Small intestine (tissue), 7 donors: ENCODE data around the gene FASTKD3. TPM values are rescaled to one million over a fixed set of nuclear protein-coding genes. Genes with fewer than 3 reads are reported as not detected.

Experiments used
- DNase-seq, 2 donors: peaks; one replicate each; pipeline versions ENCODE4 v3.0.0 to v3.0.0-alpha.2; 2013
- FAIRE-seq: peaks from 2 replicates; lab custom pipeline; 2012; peaks lifted over from hg19 to GRCh38; lab: Jason Lieb, UNC
- H3K27ac ChIP-seq, 3 donors: one replicate each; pipeline ENCODE4 v1.5.1; 2013; ENCODE audit warnings: low read length in 2 of 3, mild to moderate bottlenecking in 2 of 3, control low read depth in 1 of 3, inconsistent platforms in 1 of 3, low read depth in 1 of 3, moderate library complexity in 1 of 3
- H3K27me3 ChIP-seq, 3 donors: one replicate each; pipeline ENCODE4 v1.6.1; 2013; ENCODE audit warnings: low read length in 3 of 3, inconsistent platforms in 1 of 3; ENCODE audit not compliant: control insufficient read depth in 3 of 3, insufficient read depth in 3 of 3
- H3K36me3 ChIP-seq, 3 donors: one replicate each; pipeline ENCODE4 v1.6.1; 2013; ENCODE audit warnings: low read length in 3 of 3, inconsistent platforms in 1 of 3, low read depth in 1 of 3, mild to moderate bottlenecking in 1 of 3, moderate library complexity in 1 of 3; ENCODE audit not compliant: control insufficient read depth in 3 of 3, insufficient read depth in 2 of 3
- H3K4me1 ChIP-seq, 3 donors: one replicate each; pipeline ENCODE4 v1.6.1; 2013; ENCODE audit warnings: low read length in 2 of 3, inconsistent platforms in 1 of 3, low read depth in 1 of 3, mild to moderate bottlenecking in 1 of 3, moderate library complexity in 1 of 3; ENCODE audit not compliant: control insufficient read depth in 3 of 3, insufficient read depth in 2 of 3
- H3K4me3 ChIP-seq, 3 donors: one replicate each; pipeline ENCODE4 v1.5.1; 2013; ENCODE audit warnings: low read length in 3 of 3, control low read depth in 1 of 3, inconsistent platforms in 1 of 3, low read depth in 1 of 3, mild to moderate bottlenecking in 1 of 3, moderate library complexity in 1 of 3
- H3K9me3 ChIP-seq, 2 donors: one replicate each; pipeline ENCODE4 v1.6.1; 2013; ENCODE audit warnings: low read depth in 1 of 2, low read length in 1 of 2; ENCODE audit not compliant: control insufficient read depth in 2 of 2, insufficient read depth in 1 of 2
- WGBS, 3 donors: extraction: QIAGEN DNeasy Blood & Tissue Kit; methylation state at CpG; one replicate each; pipeline ENCODE4 v1.1.7; 2013; 5-methylcytosine and 5-hydroxymethylcytosine counted together
- polyA plus RNA-seq, 4 donors: library from polyadenylated mRNA; stranded (reverse) in 3 of 4; unstranded in 1 of 4; fragments of 200-250 nt in 3 of 4; fragments of 120-200 nt in 1 of 4; gene quantifications; one replicate each; pipeline versions ENCODE4 v1.2.1 to v1.2.3, GENCODE V29; 2013
- donor health status: healthy with polysubstance abuse.
- donor health status: control.
- donor health status: control.
- donor health status: Bipolar disorder and iron deficiency.
- donor health status: healthy.

FASTKD3 gene
- polyA plus RNA-seq, 4 donors = 11.7 to 28.9 (median 17.9) TPM

DNA sequence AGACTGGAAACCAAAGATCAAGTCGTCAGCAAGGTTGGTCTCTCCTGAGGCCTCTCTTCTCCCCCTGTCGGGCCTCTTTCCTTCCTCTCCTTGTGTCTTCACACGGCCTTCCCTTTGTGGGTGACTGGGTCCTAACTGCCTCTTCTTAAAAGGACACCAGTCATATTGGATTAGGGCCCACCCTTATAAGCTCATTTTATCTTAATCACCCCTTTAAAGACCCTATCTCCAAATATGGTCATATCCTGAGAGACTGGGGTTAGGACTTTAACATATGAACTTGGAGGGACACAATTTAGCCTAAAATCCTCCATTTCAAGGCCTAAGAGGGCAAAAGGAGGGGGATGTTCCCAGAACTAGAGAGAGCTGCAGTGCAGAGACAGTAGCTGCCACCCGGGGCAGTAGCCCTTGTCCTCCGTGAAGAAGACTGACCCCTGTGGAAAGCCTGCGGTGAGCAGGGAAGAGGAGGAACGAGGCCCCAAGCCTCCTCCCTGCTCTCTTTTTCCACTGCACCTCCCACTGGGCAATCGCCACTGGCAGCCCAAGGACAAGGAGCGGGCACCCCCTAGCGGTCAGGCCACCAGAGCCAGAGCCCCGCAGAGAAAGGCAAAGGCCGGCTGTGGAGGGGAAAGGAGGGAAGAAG, 52.8 kb downstream of the FASTKD3 start:
- FAIRE-seq (no peak), DNase-seq (peak; percentile 58 to 81)
- Histone ChIP-seq H3K36me3 (no peaks in the 10 kb centered on the region), H3K27ac (no peak overlapping the region), H3K9me3 (no peaks in the 10 kb centered on the region), H3K27me3 (no peaks in the 10 kb centered on the region), H3K4me3 (no peak overlapping the region), H3K4me1 (peaks cover 0 to 3% (median 0%) of the 10 kb centered on the region in 3 donors)
- WGBS, 3 donors = 11 to 16% (median 15%) methylated on average over 11 to 12 of the region's 12 CpGs

DNA sequence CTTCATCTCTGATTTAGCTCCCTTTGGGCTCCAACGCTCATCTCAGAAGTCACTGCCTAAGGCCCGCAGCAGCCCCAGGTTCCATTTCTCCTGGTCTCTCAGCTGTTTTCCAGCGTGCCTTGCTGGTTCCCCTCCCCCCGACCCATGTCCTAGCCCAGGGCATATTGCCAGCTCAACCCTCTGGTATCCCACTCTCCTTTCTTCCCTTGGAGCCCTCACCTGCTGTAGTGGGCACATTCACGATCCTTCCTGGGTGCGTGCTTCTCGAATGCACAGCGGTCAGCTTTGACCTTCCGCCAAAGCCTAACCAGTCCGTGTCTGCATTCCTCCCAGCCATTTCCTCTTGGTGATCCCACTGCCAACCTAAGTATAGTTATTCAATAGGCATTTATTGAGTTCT, 54.0 kb downstream of the FASTKD3 start:
- Histone ChIP-seq H3K36me3 (no peaks in the 10 kb centered on the region), H3K4me1 (peaks cover 0 to 3% (median 0%) of the 10 kb centered on the region in 3 donors), H3K9me3 (no peaks in the 10 kb centered on the region), H3K27ac (no peak overlapping the region), H3K4me3 (no peak overlapping the region), H3K27me3 (no peaks in the 10 kb centered on the region)
- FAIRE-seq (no peak), DNase-seq (no peak)
- WGBS, 3 donors = 86 to 92% (median 88%) methylated on average over 10 of the region's 10 CpGs

DNA sequence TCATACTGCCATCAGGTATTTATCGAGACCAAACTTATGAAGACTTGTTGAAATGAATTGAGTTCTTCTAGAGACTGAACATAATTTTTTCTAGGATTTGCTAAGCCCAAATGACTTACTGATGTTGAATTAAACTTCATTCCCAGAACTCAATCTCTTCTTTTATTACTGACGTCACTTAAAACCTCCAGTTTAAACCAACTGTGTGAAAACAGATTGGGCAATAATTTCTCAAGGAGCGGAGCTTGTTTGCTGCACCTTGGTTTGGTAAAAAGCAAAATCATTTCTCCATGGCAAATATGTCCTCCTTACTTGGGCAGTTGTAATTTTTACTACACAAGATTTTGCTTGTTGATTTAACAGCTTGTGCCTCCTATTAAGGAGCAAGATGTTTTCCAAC, 55.3 kb downstream of the FASTKD3 start:
- Histone ChIP-seq H3K4me3 (no peak overlapping the region), H3K27ac (no peak overlapping the region), H3K27me3 (no peaks in the 10 kb centered on the region), H3K9me3 (no peaks in the 10 kb centered on the region), H3K36me3 (no peaks in the 10 kb centered on the region), H3K4me1 (peaks cover 0 to 3% (median 0%) of the 10 kb centered on the region in 3 donors)
- WGBS, 3 donors = 75 to 89% (median 85%) methylated on average over 3 of the region's 3 CpGs
- DNase-seq (no peak), FAIRE-seq (no peak)

DNA sequence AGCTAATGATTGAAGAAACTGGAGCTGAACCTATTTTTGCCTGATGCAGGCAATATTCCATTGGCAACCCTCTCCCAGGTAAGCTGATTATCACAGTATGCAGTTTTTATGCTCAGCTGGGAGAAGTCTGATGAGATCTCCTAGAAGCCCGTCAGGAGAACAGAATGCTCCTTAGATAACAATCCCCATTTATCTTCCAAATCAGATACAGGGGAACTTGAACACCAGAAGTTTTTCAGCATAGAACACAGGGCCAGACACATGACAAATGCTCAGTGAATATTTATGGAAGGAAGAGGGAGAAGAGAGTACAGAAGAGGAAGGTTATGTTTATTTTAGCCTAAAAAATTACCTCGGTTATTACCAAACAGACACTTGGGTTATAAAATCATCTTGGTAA, 55.8 kb downstream of the FASTKD3 start:
- no peaks in the 10 kb centered on the region for H3K36me3 ChIP-seq
- H3K4me3 ChIP-seq = no peak overlapping the region
- no peak for DNase-seq
- H3K9me3 ChIP-seq = no peaks in the 10 kb centered on the region
- no peak for FAIRE-seq
- no peak overlapping the region for H3K27ac ChIP-seq
- peaks cover 0 to 3% (median 0%) of the 10 kb centered on the region in 3 donors for H3K4me1 ChIP-seq
- 45 to 58% (median 51%) methylated on average over 2 of the region's 2 CpGs for WGBS, 3 donors
- H3K27me3 ChIP-seq = no peaks in the 10 kb centered on the region

DNA sequence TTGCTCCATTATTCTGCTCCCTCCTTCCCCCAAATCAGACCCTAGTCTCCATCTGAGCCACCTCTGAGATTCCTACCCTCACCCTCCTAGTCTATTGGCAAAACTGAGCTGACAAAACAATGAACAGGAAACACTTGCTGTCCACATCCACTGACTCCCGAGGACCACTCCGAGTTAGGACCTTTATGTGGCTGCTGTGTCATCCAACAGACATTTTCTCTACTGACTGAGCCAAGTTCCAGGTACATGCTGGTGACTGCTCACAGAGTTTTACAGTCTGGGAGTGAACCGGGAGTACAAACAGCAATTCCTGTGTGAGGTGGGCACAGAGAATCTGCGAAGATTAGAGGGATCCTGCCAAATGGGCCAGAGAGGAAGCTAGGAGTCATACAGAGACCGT, 57.1 kb downstream of the FASTKD3 start:
- no peak for DNase-seq
- Histone ChIP-seq H3K27me3 (no peaks in the 10 kb centered on the region), H3K4me3 (no peak overlapping the region), H3K4me1 (peaks cover 0 to 3% (median 0%) of the 10 kb centered on the region in 3 donors), H3K27ac (no peak overlapping the region), H3K36me3 (no peaks in the 10 kb centered on the region), H3K9me3 (no peaks in the 10 kb centered on the region)
- FAIRE-seq = no peak
- 70 to 76% (median 73%) methylated on average over 5 of the region's 5 CpGs for WGBS, 3 donors

Other genes with a start within 250 kb of the FASTKD3 start
- gene CFAP90, start 17.9 kb downstream of the FASTKD3 start, polyA plus RNA-seq = under 1 TPM in 2 of 4 donors, not detected in 2; 0.16 to 0.56 TPM
- 10 to 100 TPM; 14.1 to 45.4 (median 19.1) TPM for gene MTRR, start 117 bp upstream of the FASTKD3 start, polyA plus RNA-seq